PC-3 (cell line): ENCODE data around the gene DDX19B.

Experiments used
- EZH2 ChIP-seq: fragments of 300-600 bp; sonication (generic); IDR thresholded peaks from one replicate; pipeline ENCODE4 v1.6.1; 2017; ENCODE audit warnings: antibody characterized with exemption, mild to moderate bottlenecking, low read length; ENCODE audit not compliant: unreplicated experiment
- EZH2phosphoT487 ChIP-seq: fragments of 300-600 bp; sonication (generic); IDR thresholded peaks from 2 replicates; pipeline ENCODE4 v1.6.1; 2018; ENCODE audit warnings: mild to moderate bottlenecking, antibody characterized with exemption, low read length, borderline replicate concordance
- TF ChIP-seq, protein P1 (sequence below): fragments of 300-600 bp; sonication (generic); conservative IDR thresholded peaks from 2 replicates; pipeline ENCODE4 v1.5.1; 2017; ENCODE audit warnings: antibody characterized with exemption, low read depth, mild to moderate bottlenecking, low read length

DNA sequence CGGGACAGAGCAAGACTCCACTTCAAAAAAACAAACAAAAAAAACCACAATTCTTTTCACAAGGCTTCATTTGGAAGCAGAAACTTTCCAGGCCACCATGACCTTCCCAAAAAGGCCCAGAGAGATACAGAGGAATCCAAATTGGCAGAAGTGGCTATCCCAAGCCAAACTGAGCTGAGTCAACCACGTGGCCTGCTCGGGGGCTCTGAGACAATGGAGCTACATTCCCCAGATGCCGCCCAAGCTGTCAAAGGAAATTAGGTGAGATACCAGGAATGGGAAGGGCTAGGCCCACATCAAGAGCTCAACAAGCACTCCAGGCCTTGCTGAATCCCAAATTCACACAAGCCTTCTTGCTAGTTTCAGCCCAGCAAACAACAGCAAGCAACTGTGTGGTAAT lies 41.6 kb upstream of the DDX19B start:
- TF ChIP-seq, protein P1, sequence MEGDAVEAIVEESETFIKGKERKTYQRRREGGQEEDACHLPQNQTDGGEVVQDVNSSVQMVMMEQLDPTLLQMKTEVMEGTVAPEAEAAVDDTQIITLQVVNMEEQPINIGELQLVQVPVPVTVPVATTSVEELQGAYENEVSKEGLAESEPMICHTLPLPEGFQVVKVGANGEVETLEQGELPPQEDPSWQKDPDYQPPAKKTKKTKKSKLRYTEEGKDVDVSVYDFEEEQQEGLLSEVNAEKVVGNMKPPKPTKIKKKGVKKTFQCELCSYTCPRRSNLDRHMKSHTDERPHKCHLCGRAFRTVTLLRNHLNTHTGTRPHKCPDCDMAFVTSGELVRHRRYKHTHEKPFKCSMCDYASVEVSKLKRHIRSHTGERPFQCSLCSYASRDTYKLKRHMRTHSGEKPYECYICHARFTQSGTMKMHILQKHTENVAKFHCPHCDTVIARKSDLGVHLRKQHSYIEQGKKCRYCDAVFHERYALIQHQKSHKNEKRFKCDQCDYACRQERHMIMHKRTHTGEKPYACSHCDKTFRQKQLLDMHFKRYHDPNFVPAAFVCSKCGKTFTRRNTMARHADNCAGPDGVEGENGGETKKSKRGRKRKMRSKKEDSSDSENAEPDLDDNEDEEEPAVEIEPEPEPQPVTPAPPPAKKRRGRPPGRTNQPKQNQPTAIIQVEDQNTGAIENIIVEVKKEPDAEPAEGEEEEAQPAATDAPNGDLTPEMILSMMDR = no peak
- TF ChIP-seq EZH2phosphoT487 (no peak), EZH2 (no peak)
